ENCODE results near the gene AHCYL2.
"Not testable (repeated sequence)": the region's sequence is repeated elsewhere in the genome, so short reads cannot be mapped to it uniquely, and the experiment has no call there.

Gene AHCYL2

DNA sequence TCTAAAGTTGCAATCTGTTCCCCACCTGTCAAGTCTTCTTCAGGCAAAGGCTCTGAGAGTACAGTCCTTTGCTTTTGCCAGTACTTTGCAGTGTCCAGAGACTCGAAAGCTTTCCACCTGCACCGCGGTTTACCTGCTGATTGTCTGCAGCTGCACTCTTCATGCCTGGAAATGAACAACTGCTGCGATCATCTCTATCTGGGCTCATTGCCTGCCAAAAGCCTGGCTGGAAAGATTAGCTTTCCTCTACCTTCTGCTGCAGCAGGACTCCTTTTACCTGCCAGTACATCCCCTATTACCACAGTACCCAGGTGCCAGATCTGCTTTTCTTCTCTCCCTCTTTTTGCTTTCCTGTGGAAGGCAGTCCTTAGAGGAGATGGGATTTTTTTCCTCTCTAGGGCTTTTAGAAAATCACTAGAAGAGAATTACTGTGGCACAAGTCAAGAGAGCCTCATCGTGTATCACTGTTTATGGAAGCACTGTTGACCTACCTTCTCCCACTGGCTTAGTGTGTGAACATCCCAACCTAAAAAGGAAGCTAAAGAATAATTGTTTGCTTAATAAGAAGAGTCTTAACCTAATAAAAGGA, 211.6 kb downstream of the AHCYL2 start:
- Histone ChIP-seq H3K9me3 (no peaks in the 10 kb centered on the region), H3K4me1 (peaks cover 7% of the 10 kb centered on the region), H3K36me3 (replicated peaks) (no peaks in the 10 kb centered on the region), H3K4me3 (no peak overlapping the region), H3K27me3 (ENCODE audit: low read depth) (no peaks in the 10 kb centered on the region)
- DNase-seq (ENCODE audit: low spot score in 2 of 2) = no peak
- in situ Hi-C loops (cut with MboI; ENCODE audit: low sequenced_read_pairs) = no loop called here

GRCh38 chr7:129437190-129437589, 212.4 kb downstream of the AHCYL2 start:
- Histone ChIP-seq H3K4me3 (no peak overlapping the region), H3K27me3 (ENCODE audit: low read depth) (no peaks in the 10 kb centered on the region), H3K36me3 (replicated peaks) (no peaks in the 10 kb centered on the region), H3K4me1 (peaks cover 7% of the 10 kb centered on the region), H3K9me3 (no peaks in the 10 kb centered on the region)
- in situ Hi-C loops (cut with MboI; ENCODE audit: low sequenced_read_pairs) = no loop called here
- DNase-seq (ENCODE audit: low spot score in 2 of 2) = no peak

GRCh38 chr7:129438281-129438838, 213.5 kb downstream of the AHCYL2 start:
- H3K9me3 ChIP-seq = no peaks in the 10 kb centered on the region
- no peaks in the 10 kb centered on the region for H3K36me3 ChIP-seq (replicated peaks)
- H3K27me3 ChIP-seq (ENCODE audit: low read depth) = no peaks in the 10 kb centered on the region
- no peak overlapping the region for H3K4me3 ChIP-seq
- peaks cover 6% of the 10 kb centered on the region for H3K4me1 ChIP-seq
- in situ Hi-C loops (cut with MboI; ENCODE audit: low sequenced_read_pairs) = no loop called here
- DNase-seq (ENCODE audit: low spot score in 2 of 2) = no peak

- H3K4me1 ChIP-seq = peaks cover 3% of the 10 kb centered on the region
- DNase-seq (ENCODE audit: low spot score in 2 of 2) = no peak
- no peaks in the 10 kb centered on the region for H3K9me3 ChIP-seq
- in situ Hi-C loops (cut with MboI; ENCODE audit: low sequenced_read_pairs) = no loop called here
- no peaks in the 10 kb centered on the region for H3K36me3 ChIP-seq (replicated peaks)
- H3K4me3 ChIP-seq = no peak overlapping the region
- no peaks in the 10 kb centered on the region for H3K27me3 ChIP-seq (ENCODE audit: low read depth)
Observed at GRCh38 chr7:129438839-129439651, 214.2 kb downstream of the AHCYL2 start.

- H3K4me1 ChIP-seq = peaks cover 3% of the 10 kb centered on the region
- in situ Hi-C loops (cut with MboI; ENCODE audit: low sequenced_read_pairs) = no loop called here
- no peaks in the 10 kb centered on the region; the same call in 1 of the 2 replicates for H3K36me3 ChIP-seq (replicated peaks)
- DNase-seq (ENCODE audit: low spot score in 2 of 2) = no peak
- no peak overlapping the region for H3K4me3 ChIP-seq
- H3K27me3 ChIP-seq (ENCODE audit: low read depth) = no peaks in the 10 kb centered on the region
- H3K9me3 ChIP-seq = no peaks in the 10 kb centered on the region
Observed at GRCh38 chr7:129439963-129440625, 215.3 kb downstream of the AHCYL2 start.

DNA sequence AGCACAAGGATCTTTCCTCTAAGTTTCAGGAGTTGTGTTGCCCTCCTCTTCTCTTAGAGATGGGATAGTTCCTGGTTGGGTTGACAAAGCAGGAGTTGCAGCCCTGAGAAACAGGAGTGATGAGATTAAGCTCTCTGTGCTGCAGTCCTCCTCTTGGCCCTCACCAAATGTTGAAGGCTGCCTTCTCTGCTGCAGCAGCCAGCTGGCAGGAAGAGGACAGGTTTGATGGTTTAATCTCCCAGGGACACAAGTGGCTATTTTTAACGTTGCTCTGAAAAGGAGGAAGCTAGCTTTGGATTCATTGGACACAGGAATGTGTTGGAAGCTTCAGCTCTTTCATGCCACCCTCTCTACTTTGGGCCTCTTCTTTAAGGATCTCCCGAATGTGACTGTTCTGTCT, 218.8 kb downstream of the AHCYL2 start:
- H3K36me3 ChIP-seq (replicated peaks) = peaks cover 3% of the 10 kb centered on the region
- no peak for DNase-seq (ENCODE audit: low spot score in 2 of 2)
- H3K27me3 ChIP-seq (ENCODE audit: low read depth) = no peaks in the 10 kb centered on the region
- H3K9me3 ChIP-seq = peaks cover 5% of the 10 kb centered on the region; the same call in 1 of the 2 replicates
- H3K4me3 ChIP-seq = no peak overlapping the region
- H3K4me1 ChIP-seq = no peaks in the 10 kb centered on the region
- in situ Hi-C loops (cut with MboI; ENCODE audit: low sequenced_read_pairs) = no loop called here

- in situ Hi-C loops (cut with MboI; ENCODE audit: low sequenced_read_pairs); H3K9me3 ChIP-seq; H3K4me3 ChIP-seq; DNase-seq (ENCODE audit: low spot score in 2 of 2); H3K27me3 ChIP-seq (ENCODE audit: low read depth); H3K36me3 ChIP-seq (replicated peaks); H3K4me1 ChIP-seq: not testable (repeated sequence)
Observed at GRCh38 chr7:129444776-129445175, 219.9 kb downstream of the AHCYL2 start.

- in situ Hi-C loops (cut with MboI; ENCODE audit: low sequenced_read_pairs); H3K9me3 ChIP-seq; DNase-seq (ENCODE audit: low spot score in 2 of 2); H3K27me3 ChIP-seq (ENCODE audit: low read depth); H3K4me1 ChIP-seq; H3K36me3 ChIP-seq (replicated peaks); H3K4me3 ChIP-seq: not testable (repeated sequence)
Observed at GRCh38 chr7:129446925-129447324, 222.1 kb downstream of the AHCYL2 start.

- H3K9me3 ChIP-seq; H3K4me1 ChIP-seq; H3K27me3 ChIP-seq (ENCODE audit: low read depth); H3K4me3 ChIP-seq; H3K36me3 ChIP-seq (replicated peaks); DNase-seq (ENCODE audit: low spot score in 2 of 2); in situ Hi-C loops (cut with MboI; ENCODE audit: low sequenced_read_pairs): not testable (repeated sequence)
Observed at GRCh38 chr7:129447445-129447844, 222.6 kb downstream of the AHCYL2 start.

GRCh38 chr7:129448608-129449007, 223.8 kb downstream of the AHCYL2 start:
- H3K9me3 ChIP-seq; H3K27me3 ChIP-seq (ENCODE audit: low read depth); H3K4me3 ChIP-seq; H3K36me3 ChIP-seq (replicated peaks); in situ Hi-C loops (cut with MboI; ENCODE audit: low sequenced_read_pairs); H3K4me1 ChIP-seq; DNase-seq (ENCODE audit: low spot score in 2 of 2): not testable (repeated sequence)

DNA sequence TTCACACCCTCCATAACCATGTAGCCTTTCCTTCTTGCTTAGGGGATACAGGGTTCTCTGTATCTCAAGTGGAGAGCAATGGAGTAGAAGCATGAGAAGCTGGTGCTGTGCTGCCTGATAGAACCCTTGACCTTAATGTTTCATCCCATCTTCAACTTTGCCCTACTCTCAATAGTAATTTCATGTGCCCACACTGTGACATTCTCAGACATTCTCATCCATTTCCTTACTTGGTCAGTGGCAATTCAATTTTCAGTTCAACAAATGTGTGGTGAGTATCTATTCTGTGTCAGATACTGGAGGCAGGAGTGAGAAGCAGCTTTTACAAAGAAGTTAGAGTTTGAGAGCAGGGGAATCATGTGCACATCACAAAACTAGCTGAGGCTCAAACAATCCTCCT, 225.5 kb downstream of the AHCYL2 start:
- DNase-seq (ENCODE audit: low spot score in 2 of 2) = no peak
- Histone ChIP-seq H3K9me3 (peaks cover 6% of the 10 kb centered on the region; the same call in 1 of the 2 replicates), H3K36me3 (replicated peaks) (peaks cover 6% of the 10 kb centered on the region; the same call in 1 of the 2 replicates), H3K27me3 (ENCODE audit: low read depth) (no peaks in the 10 kb centered on the region), H3K4me3 (no peak overlapping the region), H3K4me1 (no peaks in the 10 kb centered on the region)
- in situ Hi-C loops (cut with MboI; ENCODE audit: low sequenced_read_pairs) = no loop called here

GRCh38 chr7:129452589-129453231, 227.9 kb downstream of the AHCYL2 start:
- peaks cover 6% of the 10 kb centered on the region; the same call in 1 of the 2 replicates for H3K9me3 ChIP-seq
- no peak overlapping the region for H3K4me3 ChIP-seq
- in situ Hi-C loops (cut with MboI; ENCODE audit: low sequenced_read_pairs) = no loop called here
- no peaks in the 10 kb centered on the region for H3K4me1 ChIP-seq
- no peak for DNase-seq (ENCODE audit: low spot score in 2 of 2)
- peaks cover 19% of the 10 kb centered on the region for H3K36me3 ChIP-seq (replicated peaks)
- no peaks in the 10 kb centered on the region for H3K27me3 ChIP-seq (ENCODE audit: low read depth)

- DNase-seq (ENCODE audit: low spot score in 2 of 2) = no peak
- in situ Hi-C loops (cut with MboI; ENCODE audit: low sequenced_read_pairs) = no loop called here
- Histone ChIP-seq H3K4me3 (no peak overlapping the region), H3K9me3 (0 out of 2 replicates have a peak, but pooled peaks cover under 1% of the 10 kb centered on the region), H3K27me3 (ENCODE audit: low read depth) (no peaks in the 10 kb centered on the region), H3K4me1 (no peaks in the 10 kb centered on the region), H3K36me3 (replicated peaks) (peaks cover 23% of the 10 kb centered on the region)
Observed at GRCh38 chr7:129453510-129454248, 228.8 kb downstream of the AHCYL2 start.

Data from HAP-1 (cell line).